ENCODE results near the gene MAGEB17. TPM values are rescaled to one million over a fixed set of nuclear protein-coding genes. Genes with fewer than 3 reads are reported as not detected.
"Not testable (repeated sequence)": the region's sequence is repeated elsewhere in the genome, so short reads cannot be mapped to it uniquely, and the experiment has no call there.

The MAGEB17 gene
- polyA plus RNA-seq, 5 donors, result 0.09 TPM; not detected in 4

DNA sequence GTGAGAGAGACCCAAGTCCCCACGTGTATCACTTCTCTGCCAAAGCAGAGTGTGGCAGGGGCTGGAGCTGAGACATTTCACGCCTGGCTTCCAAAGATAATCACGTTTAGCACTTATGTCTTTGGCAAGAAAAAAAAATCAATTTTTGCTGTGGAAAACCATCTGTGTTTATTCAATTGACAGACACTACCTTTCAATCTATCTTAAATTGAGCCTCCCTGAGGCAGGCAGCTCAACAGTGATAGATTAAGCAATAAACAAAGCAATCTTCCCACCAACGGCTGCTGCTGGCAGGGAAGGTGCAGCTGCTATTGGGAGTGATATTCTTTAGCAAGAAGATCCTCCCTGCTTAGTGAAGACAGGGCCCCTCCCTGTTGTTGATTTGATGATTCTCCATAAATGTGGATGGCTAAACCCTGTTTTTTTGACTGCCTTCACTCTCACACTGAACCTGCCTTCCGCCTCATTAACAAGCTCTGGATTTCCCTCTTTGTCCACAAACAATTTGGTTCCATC lies 11.6 kb upstream of the MAGEB17 start:
- no peak for DNase-seq

- DNase-seq, result no peak
Observed at GRCh38 chrX:16156692-16157331, 10.5 kb upstream of the MAGEB17 start.

DNA sequence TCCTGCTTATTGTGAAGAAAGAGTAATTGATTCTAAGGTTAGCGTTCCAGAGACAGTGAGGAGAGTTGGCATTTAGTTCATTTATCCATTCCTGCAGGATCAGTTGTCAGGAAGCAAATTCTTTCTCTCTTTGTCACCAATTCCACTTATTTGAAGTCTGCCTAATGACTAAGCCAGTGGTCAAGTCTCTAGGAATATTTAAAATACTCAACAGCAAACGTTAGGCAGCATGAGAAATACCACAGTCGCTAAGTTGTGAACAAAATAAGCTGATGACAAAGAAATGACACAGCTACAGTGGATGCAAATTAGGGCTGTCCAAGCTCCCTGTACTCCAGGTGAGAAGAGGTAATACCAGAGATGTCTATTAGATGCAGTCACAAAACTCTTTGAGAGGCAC lies 6.6 kb upstream of the MAGEB17 start:
- DNase-seq, result no peak

- DNase-seq, result not testable (repeated sequence)
Observed at GRCh38 chrX:16161173-16161572, 6.1 kb upstream of the MAGEB17 start.

GRCh38 chrX:16162391-16162790 lies 4.9 kb upstream of the MAGEB17 start:
- no peak for DNase-seq

- no peak for DNase-seq
Observed at GRCh38 chrX:16164748-16165147, 2.5 kb upstream of the MAGEB17 start.

GRCh38 chrX:16171039-16171438 lies 3.8 kb downstream of the MAGEB17 start:
- DNase-seq, result no peak

DNA sequence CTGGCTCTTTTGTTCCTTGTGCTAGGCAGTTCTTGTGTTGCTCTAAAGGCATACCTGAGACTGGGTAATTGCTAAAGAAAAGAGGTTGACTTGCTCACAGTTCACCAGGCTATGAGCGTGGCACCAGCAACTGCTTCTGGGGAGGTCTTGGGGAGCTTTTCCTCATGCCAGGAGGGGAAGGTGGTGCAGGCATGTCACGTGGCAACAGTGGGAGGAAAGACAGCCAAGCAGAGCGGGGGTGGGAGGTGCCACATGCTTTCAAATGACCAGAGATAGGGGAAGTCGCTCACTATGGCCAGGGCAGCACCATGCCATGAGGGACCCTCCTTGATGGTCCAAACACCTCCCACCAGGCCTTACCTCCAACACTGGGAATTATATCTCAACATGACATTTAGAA lies 4.7 kb downstream of the MAGEB17 start:
- DNase-seq, result no peak

DNA sequence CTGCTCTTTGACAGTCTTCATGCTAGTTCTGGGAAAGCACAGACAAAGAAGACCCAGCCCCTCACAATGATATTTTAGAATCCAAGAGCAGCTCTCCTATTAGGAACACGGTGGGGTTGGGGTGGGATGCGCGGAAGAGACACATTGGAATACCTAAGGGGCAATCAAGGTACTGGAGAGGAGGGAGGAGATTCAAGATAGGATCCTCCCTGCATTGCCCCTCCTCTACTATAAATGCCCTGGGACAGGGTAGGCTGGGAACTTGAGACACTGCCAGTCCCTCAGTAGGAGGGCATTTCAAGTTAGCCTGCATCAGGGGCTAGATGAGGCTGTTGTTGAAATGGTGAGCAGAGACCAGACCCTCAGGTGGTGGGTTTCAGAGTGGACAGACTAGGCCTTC lies 5.1 kb downstream of the MAGEB17 start:
- DNase-seq, result no peak

- no peak for DNase-seq
Observed at GRCh38 chrX:16175329-16176061, 8.2 kb downstream of the MAGEB17 start.

GRCh38 chrX:16177260-16177659 lies 10.0 kb downstream of the MAGEB17 start:
- no peak for DNase-seq

DNA sequence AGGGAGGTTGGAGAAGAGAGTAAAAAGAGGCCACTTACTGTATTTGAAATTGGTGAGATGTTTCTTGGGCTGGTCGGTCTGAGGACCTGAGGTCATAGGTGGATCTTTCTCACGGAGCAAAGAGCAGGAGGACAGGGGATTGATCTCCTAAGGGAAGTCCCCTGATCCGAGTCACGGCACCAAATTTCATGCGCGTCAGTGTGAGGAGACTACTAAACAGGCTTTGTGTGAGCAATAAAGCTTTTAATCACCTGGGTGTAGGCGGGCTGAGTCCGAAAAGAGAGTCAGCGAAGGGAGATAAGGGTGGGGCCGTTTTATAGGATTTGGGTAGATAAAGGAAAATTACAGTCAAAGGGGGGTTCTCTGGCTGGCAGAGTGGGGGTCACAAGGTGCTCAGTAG lies 16.6 kb downstream of the MAGEB17 start:
- not testable (repeated sequence) for DNase-seq

DNA sequence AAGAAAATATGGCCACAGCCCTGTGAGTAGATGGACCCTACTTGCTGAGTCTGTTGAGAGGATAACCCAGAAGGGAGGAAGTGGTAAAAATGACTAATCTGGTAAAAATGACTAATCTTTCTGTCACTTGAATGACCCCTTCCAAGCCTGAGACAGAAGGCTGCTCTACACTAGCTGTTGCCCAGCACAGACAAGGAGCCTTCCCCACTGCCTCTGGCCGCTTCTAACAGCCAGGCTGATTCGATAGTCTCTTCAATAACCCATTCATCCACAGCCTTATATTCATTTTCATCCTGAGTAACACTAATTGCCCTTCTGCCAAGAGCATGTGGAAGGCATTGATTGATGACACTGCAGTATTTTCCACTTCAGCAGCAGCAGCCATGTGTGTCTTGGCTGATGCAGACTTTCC lies 18.4 kb downstream of the MAGEB17 start:
- DNase-seq, result no peak

DNA sequence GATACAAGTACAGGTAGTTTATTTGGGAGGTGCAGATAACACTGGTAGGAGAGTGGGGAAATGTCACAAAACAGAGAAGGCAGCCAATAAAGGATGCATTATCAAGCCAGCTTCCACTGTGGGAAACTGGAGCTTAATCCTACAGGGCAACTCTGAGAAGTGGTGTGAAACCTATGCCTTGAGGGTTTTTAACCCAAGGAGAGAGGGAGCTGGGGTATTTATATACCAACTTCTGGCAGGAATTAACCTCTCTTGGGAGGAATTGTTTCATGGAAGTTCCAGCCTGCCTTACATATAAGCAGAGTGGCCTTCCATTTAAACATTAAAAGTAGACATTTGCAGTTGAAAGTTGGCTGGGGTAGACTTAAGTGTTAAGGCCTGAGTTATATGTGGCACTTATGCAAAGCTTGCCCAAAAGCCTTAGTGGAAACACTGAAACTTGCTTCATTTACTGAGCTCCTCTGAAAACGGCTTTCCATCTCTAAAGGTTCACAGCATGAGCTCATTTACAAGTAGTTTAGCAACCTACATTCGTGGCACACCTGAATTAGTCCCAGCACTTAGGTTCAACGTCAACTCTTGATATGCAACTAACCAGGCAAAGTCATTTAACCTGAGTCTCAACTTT lies 19.2 kb downstream of the MAGEB17 start:
- DNase-seq, result no peak

DNA sequence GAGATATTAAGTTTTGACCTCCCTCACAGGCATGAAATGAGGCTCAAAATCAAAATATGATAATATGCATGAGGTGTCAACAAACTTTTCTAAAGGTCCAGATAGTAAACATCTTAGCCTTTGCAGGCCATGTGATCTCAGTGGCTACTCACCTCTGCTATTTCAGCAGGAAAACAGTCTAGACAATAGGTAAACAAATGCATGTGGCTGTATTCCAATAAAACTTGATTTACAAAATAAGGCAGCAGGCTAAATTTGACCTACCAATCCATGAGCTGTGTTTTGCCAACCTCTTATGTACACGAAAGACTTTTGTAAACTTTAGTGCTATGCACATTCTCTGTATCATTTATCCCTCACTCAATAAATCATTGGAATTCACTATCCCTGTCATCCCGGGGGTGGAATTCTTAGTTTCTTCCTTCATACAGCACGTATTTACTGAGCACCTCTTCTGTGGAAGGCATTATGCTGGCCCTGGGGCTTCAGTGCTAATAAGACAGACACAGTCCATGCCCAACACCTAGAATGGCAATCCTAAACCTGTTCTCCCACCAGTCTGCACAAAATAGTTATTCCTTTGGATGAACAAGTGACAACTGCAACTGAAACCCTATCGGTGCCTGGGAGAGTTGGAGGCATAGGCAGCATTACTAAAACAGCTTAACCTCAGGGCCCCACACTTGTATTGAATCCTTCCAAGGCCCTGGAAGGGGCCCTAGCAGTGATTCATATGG lies 19.9 kb downstream of the MAGEB17 start:
- DNase-seq, result no peak

- DNase-seq, result no peak
Observed at GRCh38 chrX:16188687-16189086, 21.4 kb downstream of the MAGEB17 start.

DNA sequence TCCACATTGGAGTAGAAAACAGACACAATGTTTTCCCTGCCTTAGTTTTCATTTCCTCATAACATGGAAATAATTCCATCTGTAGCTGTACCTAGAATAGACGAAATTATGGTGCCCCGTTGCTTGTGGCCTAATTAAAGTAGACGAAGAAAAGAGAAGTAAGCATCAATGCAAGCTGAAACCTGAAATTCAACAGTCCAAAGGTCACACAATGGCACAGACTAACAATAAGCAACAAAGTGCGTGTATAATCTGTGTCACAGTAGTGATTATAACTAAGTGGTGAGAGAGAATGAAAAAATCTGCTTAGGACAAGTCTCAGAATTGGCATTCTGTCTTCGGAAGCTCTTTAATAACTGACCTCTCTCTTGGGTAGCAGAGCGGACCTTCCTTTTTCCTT lies 24.3 kb downstream of the MAGEB17 start:
- DNase-seq, result no peak

- no peak for DNase-seq
Observed at GRCh38 chrX:16196829-16197228, 29.5 kb downstream of the MAGEB17 start.

DNA sequence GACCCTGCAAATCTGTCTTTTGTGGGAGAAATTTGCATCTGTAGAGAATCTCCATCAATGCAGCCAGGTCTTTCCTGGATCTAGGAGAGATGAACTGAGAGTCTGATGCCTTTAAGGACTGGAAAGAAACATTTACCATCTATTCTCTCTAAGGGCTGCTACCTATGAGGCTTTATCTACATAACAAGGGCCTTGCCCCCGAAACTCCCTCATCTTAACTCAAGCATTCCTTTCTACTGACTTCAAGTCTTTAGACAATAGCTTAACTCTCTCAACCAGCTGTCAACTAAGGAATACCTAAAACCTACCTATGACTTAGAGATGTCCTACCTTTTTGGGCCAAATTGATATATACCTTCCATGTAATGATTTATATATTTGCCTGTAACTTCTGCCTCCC lies 32.1 kb downstream of the MAGEB17 start:
- DNase-seq, result no peak

DNA sequence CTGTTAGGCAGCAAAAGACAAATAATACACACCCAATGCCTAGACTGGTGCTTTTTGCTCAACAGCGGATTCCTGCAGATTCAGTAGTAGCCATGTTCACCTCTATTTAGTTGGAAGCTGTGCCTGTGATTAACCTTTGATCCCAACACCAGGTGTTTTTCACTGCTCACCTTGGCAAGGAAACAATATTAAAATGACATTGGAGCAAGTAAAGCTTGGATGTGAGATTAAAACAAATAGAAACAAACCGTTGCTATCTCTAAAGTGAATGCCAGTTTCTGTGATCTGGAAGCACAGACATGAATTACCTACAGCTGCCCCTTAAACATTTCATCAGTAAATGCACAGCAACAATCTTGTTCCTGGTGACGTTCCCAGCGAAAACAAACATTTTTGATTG lies 35.7 kb downstream of the MAGEB17 start:
- DNase-seq, result no peak

GRCh38 chrX:16204538-16204937 lies 37.3 kb downstream of the MAGEB17 start:
- DNase-seq, result no peak

DNA sequence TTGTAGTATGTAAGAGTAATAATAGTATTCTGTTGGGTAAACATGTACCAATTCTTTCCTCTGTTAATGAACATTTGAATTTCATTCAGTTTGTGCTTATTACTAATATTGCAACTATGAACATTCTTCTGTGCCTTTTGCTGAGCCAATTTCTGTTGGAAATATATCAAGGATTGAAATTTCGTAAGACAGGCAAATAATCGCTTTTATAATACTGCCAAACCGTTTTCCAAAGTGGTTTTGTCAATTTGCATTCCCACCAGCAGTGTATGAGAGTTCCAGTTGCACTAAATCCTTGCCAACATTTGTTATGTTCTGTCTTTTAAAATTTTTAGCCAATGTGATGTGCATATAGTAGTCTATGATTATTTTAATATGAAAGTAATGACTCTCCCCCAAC lies 38.6 kb downstream of the MAGEB17 start:
- DNase-seq, result no peak
